Tongue (tissue), 2 donors: Measurements from ENCODE around the gene FXYD3. TPM values are rescaled to one million over a fixed set of nuclear protein-coding genes. Genes with fewer than 3 reads are reported as not detected.

ENCODE experiments used
- DNase-seq: peaks from one replicate; pipeline ENCODE4 v3.0.0-alpha.2; 2015
- total RNA-seq: library from RNA; depleted of rRNA; stranded (reverse); fragments of >200 nt; gene quantifications from one replicate; pipeline ENCODE4 v1.2.3, GENCODE V29; 2014

Gene FXYD3
- total RNA-seq: 45.6 TPM

GRCh38 chr19:35115177-35115951 is at the start of gene FXYD3:
Gene FXYD3, plus strand, starts transcription at chr19:35115823. Its CDS starts 3,554 bp downstream, at chr19:35119377.
- DNase-seq: peak; percentile 59

GRCh38 chr19:35066121-35066520 is 49.5 kb upstream of the FXYD3 start:
- no peak for DNase-seq

- DNase-seq: peak; percentile 95
Observed at GRCh38 chr19:35066691-35067563, 48.7 kb upstream of the FXYD3 start.

- no peak for DNase-seq
Observed at GRCh38 chr19:35068941-35069634, 46.5 kb upstream of the FXYD3 start.

GRCh38 chr19:35069696-35070095 is 45.9 kb upstream of the FXYD3 start:
- peak; percentile 56 for DNase-seq

GRCh38 chr19:35070471-35070870 is 45.2 kb upstream of the FXYD3 start:
- DNase-seq: no peak

- DNase-seq: no peak
Observed at GRCh38 chr19:35073516-35073915, 42.1 kb upstream of the FXYD3 start.

GRCh38 chr19:35073941-35074340 is 41.7 kb upstream of the FXYD3 start:
- DNase-seq: no peak

- no peak for DNase-seq
Observed at GRCh38 chr19:35074426-35075201, 41.0 kb upstream of the FXYD3 start.

GRCh38 chr19:35075202-35076025 is 40.2 kb upstream of the FXYD3 start:
- DNase-seq: no peak

GRCh38 chr19:35076026-35076370 is 39.6 kb upstream of the FXYD3 start:
- no peak for DNase-seq

- no peak for DNase-seq
Observed at GRCh38 chr19:35076657-35077056, 39.0 kb upstream of the FXYD3 start.

GRCh38 chr19:35077411-35078223 is 38.0 kb upstream of the FXYD3 start:
- DNase-seq: no peak

- DNase-seq: no peak
Observed at GRCh38 chr19:35079826-35080225, 35.8 kb upstream of the FXYD3 start.

- no peak for DNase-seq
Observed at GRCh38 chr19:35080613-35081170, 34.9 kb upstream of the FXYD3 start.

GRCh38 chr19:35081201-35081600 is 34.4 kb upstream of the FXYD3 start:
- DNase-seq: no peak

GRCh38 chr19:35083691-35084508 is 31.7 kb upstream of the FXYD3 start:
- DNase-seq: no peak

- no peak for DNase-seq
Observed at GRCh38 chr19:35084509-35084762, 31.2 kb upstream of the FXYD3 start.

GRCh38 chr19:35085947-35086346 is 29.7 kb upstream of the FXYD3 start:
- DNase-seq: no peak
